HG02885 (cell line): ENCODE measurements around the gene FUT9.
A peak's percentile ranks its signal among the peaks of the same experiment; 100 is the strongest.

Source experiments
- ATAC-seq: cut with Tn5 transposase; IDR thresholded peaks from one replicate; pipeline ENCODE4 v1.9.1; 2021; ENCODE audit warnings: mild to moderate bottlenecking; ENCODE audit not compliant: unreplicated experiment, poor library complexity

The FUT9 gene

DNA sequence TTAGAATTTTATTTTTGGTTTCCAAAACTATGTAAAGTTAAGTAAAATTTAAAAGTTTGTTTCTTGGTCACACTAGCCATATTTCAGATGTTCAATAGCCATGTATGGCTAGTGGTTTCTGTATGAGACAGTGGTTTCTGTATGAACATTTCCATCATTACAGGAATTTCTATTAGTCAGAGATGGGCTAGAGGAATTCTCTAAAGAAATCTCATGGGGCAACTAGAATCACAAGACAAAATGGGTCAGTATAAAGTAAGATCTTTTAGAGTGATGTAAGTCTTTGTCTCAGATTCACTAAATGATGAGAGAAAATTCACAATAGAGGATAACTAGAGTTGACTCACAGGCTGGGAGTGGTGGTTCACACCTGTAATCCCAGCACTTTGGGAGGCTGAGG, 149.0 kb downstream of the FUT9 start:
- ATAC-seq, result peak; percentile 60

GRCh38 chr6:96171112-96171511, 155.3 kb downstream of the FUT9 start:
- no peak for ATAC-seq

DNA sequence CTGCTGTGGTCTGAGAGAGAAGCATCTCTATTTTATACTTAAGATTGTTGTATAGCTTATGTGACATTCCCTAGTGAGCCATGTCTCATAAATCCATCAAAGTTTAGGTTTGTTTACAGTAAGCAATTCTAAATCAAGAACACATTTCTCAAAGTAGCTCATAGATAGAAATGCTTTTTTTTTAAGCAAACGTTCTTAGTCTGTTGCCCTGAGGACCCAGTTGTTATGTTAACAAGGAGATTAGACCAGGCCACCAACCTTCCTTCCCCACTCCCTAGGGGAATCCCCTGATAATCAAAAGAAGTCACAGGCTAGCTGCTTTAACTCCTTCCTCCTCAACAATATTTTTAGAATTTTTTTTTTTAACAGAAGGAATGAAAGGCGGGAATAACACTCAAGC, 169.0 kb downstream of the FUT9 start:
- no peak for ATAC-seq

GRCh38 chr6:96186094-96186493, 170.3 kb downstream of the FUT9 start:
- no peak for ATAC-seq

DNA sequence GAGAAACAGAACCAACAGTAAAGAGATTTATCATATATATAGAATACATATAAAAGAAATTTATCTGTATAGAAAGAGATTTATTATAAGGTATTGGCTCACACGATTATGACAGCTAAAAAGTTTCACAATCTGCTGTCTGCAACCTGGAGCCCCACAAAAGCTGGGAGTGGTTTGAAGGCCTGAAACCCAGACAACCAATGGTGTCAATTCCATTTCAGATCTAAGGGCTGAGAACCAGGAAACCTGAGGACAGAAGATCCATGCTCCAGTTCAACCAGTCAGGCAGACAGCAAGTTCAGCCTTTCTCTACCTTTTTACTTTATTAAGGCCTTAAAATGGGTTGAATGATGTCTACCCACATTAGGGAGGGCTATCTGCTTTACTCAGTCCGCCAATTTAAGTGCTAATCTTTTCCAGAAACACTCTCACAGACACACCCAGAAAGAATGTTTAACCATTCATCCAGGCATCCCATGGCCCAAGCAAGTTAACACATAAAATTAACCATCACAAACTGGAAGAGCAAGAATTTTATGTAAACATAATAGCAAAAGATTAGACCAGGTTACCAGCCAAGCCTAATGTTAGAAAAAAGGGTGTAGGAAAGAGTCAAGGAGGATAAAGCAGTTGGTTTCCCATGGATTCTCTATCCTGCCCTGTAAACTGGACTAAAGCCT, 170.9 kb downstream of the FUT9 start:
- ATAC-seq, result no peak

DNA sequence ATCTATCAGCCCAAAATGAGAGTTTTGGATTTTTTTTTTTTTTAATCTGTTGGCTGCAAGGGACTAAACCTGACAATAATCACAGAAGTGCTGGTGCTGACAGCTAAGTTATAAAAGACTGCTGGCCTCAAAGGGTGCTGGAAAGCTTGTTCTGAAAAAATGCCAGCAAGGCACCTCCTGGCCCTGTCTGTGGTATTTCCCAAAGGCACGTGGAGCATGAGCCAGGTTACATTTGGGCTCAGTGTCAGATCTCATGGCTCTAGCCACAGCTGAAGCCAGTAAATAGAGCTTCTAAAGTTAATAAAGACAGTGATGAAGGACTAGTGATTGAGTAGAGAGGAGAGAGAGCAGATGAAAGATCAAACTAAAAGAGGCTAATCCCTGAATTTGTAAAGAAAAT, 178.9 kb downstream of the FUT9 start:
- no peak for ATAC-seq

DNA sequence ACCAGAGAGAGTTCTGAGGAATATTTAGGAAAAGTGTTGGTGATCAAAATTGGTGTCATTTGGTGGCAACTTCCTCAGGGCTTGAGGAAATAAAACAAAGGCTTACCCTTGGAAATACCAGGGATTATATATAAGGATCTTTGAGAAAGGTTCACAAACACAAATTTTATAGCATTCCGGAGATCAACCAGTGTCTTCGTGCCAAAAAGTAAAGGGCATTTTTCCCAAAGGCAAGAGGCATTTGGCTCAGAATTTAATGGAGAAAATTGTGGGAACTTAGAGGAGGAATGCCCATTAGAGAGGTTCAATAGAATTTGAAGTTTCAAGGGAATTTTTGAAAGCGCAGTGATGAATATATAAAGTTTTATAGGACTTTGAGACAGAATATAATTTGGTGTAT, 179.5 kb downstream of the FUT9 start:
- ATAC-seq, result no peak

DNA sequence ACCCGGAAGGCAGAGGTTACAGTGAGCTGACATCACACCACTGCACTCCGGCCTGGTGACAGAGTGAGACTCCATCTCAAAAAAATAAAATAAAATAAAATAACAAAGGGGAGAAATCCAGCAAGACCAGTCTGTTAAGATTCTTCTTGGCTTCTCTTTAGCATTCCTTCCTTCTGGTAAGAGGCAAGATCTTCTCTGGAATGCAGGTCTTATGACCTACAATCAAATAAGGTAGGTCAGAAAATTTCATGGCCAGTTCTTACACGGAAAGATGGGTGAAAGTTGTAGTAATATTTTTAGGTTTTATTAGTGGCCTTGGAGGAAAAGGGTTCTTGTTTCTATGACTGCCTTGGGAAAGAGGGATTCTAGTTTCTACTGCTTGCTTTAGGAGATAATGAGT, 180.9 kb downstream of the FUT9 start:
- no peak for ATAC-seq

DNA sequence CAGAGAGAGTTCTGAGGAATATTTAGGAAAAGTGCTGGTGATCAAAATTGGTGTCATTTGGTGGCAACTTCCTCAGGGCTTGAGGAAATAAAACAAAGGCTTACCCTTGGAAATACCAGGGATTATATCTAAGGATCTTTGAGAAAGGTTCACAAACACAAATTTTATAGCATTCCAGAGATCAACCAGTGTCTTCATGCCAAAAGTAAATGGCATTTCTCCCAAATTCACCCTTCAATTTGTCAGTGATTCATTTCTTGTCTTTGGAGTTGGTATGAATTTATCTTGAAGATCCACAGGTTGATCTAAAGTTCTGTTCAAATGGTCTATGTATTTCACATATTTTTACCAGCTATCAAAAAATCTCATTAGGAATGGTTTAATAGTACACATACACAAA, 181.5 kb downstream of the FUT9 start:
- no peak for ATAC-seq

DNA sequence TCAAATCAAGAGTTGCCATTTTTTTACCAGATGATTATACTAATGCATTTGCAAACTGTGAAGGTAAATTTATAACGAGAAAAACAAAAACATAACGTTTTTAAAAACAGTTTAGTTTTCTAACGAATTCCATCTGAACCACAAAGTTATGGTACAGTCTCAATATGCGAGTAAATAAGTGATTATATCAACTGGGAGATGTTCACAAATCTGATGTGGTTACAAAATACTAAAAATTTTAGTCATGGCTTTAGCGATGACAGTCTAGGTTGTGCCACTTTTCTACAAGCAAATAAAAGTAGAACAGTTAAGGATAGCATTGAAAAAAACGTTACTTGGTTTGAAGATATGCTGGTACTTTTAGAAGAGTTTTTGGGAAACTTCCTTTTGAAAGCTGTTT, 186.8 kb downstream of the FUT9 start:
- ATAC-seq, result no peak

- ATAC-seq, result no peak
Observed at GRCh38 chr6:96211341-96211740, 195.6 kb downstream of the FUT9 start.

GRCh38 chr6:96212066-96212465, 196.3 kb downstream of the FUT9 start:
- ATAC-seq, result no peak

- ATAC-seq, result no peak
Observed at GRCh38 chr6:96213784-96214183, 198.0 kb downstream of the FUT9 start.

DNA sequence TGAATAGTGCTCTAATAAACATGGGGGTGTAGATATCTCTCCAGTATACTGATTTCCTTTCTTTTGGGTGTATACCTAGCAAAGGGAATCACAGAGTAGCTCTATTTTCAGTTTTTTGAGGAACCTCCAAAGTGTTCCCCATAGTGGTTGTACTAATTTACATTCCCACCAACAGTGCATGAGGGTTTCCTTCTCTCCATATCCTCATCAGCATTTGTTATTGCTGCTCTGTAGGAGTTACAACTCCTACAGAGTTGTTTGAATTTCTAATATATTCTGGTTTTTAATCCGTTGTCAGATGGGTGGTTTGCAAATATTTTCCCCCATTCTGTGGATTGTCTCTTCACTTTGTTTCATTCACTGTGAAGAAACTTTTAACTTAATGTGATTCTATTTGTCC, 207.9 kb downstream of the FUT9 start:
- ATAC-seq, result no peak

DNA sequence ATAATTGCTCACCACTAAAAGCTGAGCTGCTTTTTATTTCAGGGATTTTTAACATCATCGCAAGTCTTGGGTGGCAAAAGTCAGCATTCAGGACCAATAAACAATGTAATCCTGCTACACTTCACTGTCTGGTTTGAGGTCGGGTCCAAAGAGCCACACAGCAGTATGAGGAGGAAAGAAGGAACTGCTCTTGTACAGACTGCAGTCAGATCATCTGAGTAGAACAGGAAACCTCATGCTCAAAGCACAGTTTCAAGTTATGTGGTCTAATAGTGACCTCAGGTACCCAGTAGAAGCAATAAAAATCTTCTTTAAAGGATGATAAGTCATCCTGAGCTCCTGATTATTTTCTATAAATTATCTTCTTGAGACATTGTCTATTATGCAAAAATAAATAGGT, 211.4 kb downstream of the FUT9 start:
- ATAC-seq, result no peak

- ATAC-seq, result no peak
Observed at GRCh38 chr6:96234444-96234843, 218.7 kb downstream of the FUT9 start.

DNA sequence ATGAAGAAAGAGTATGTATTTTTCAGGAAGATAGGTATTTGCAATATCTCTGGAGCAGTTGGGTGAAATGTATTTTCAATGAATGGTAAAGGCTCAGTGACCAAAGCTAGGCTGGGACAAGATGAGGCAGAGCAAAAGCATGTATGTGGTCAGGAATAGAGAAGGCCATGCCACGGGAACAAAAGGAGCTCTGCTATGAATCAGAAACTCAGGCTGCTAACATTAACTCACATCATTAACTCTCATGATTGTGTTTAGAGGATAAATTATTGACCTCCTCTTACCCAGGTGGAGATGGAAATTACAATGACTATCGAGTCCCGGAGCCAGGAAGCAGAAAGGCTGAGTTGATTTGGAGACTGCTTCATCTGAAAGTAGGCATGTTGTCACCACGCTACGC, 220.2 kb downstream of the FUT9 start:
- ATAC-seq, result no peak

- ATAC-seq, result no peak
Observed at GRCh38 chr6:96236471-96236870, 220.7 kb downstream of the FUT9 start.

- no peak for ATAC-seq
Observed at GRCh38 chr6:96237638-96238347, 222.0 kb downstream of the FUT9 start.

- ATAC-seq, result peak; percentile 68
Observed at GRCh38 chr6:96246563-96246962, 230.8 kb downstream of the FUT9 start.

DNA sequence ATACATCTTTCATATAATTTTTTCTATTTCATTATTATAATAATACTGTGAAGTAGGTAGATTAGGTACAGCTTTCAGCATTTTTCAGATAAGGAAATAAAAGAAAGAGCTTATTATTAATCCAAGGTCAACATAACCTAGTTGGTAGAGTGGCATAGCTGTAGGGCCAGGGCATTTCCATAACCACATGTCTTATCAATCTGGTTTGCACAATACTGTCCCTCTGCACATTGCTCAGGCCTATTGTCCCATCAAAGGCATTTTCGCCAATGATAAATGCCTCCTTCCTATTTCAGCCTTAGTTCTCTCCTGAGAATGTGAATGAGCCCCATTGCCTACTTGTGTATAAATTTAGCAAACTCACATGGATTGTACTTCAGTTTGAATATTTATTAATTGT, 234.0 kb downstream of the FUT9 start:
- no peak for ATAC-seq

GRCh38 chr6:96257751-96258150, 242.0 kb downstream of the FUT9 start:
- ATAC-seq, result no peak
